HG03045 (cell line): Measurements from ENCODE around the gene BAZ2B.
"Not testable (repeated sequence)": the region's sequence is repeated elsewhere in the genome, so short reads cannot be mapped to it uniquely, and the experiment has no call there.

Experiments
- ATAC-seq: cut with Tn5 transposase; IDR thresholded peaks from one replicate; pipeline ENCODE4 v1.9.1; 2021; ENCODE audit warnings: mild to moderate bottlenecking, moderate library complexity; ENCODE audit not compliant: unreplicated experiment

Gene BAZ2B

GRCh38 chr2:159542101-159542500 is 74.2 kb downstream of the BAZ2B start:
- ATAC-seq = no peak

GRCh38 chr2:159539701-159540100 is 76.6 kb downstream of the BAZ2B start:
- no peak for ATAC-seq

- ATAC-seq = no peak
Measured at GRCh38 chr2:159538801-159539200, 77.5 kb downstream of the BAZ2B start.

- ATAC-seq = not testable (repeated sequence)
Measured at GRCh38 chr2:159535261-159535660, 81.1 kb downstream of the BAZ2B start.

- ATAC-seq = no peak
Measured at GRCh38 chr2:159531475-159531874, 84.9 kb downstream of the BAZ2B start.

- no peak for ATAC-seq
Measured at GRCh38 chr2:159526433-159526832, 89.9 kb downstream of the BAZ2B start.

GRCh38 chr2:159525012-159525411 is 91.3 kb downstream of the BAZ2B start:
- ATAC-seq = no peak

GRCh38 chr2:159521272-159521671 is 95.1 kb downstream of the BAZ2B start:
- no peak for ATAC-seq

- ATAC-seq = no peak
Measured at GRCh38 chr2:159518321-159519005, 97.9 kb downstream of the BAZ2B start.

- ATAC-seq = peak; percentile 80
Measured at GRCh38 chr2:159516241-159516758, 100.0 kb downstream of the BAZ2B start.

- no peak for ATAC-seq
Measured at GRCh38 chr2:159515441-159515840, 100.9 kb downstream of the BAZ2B start.

- no peak for ATAC-seq
Measured at GRCh38 chr2:159513745-159514144, 102.6 kb downstream of the BAZ2B start.

- ATAC-seq = no peak
Measured at GRCh38 chr2:159508140-159508539, 108.2 kb downstream of the BAZ2B start.

GRCh38 chr2:159506764-159507440 is 109.4 kb downstream of the BAZ2B start:
- no peak for ATAC-seq

GRCh38 chr2:159506202-159506601 is 110.1 kb downstream of the BAZ2B start:
- ATAC-seq = no peak

- no peak for ATAC-seq
Measured at GRCh38 chr2:159505196-159505595, 111.2 kb downstream of the BAZ2B start.

GRCh38 chr2:159501743-159502142 is 114.6 kb downstream of the BAZ2B start:
- no peak for ATAC-seq

- no peak for ATAC-seq
Measured at GRCh38 chr2:159497847-159498246, 118.5 kb downstream of the BAZ2B start.

GRCh38 chr2:159497256-159497655 is 119.1 kb downstream of the BAZ2B start:
- ATAC-seq = no peak

- ATAC-seq = no peak
Measured at GRCh38 chr2:159489476-159489875, 126.9 kb downstream of the BAZ2B start.

- no peak for ATAC-seq
Measured at GRCh38 chr2:159484532-159484931, 131.8 kb downstream of the BAZ2B start.

- ATAC-seq = no peak
Measured at GRCh38 chr2:159476329-159476728, 140.0 kb downstream of the BAZ2B start.
